Hepatocyte (in vitro differentiated cells): ENCODE results near the gene YIPF6. TPM values are rescaled to one million over a fixed set of nuclear protein-coding genes. Genes with fewer than 3 reads are reported as not detected.
"Not testable (repeated sequence)": the region's sequence is repeated elsewhere in the genome, so short reads cannot be mapped to it uniquely, and the experiment has no call there.

Experiments
- DNase-seq: peaks from one replicate; pipeline ENCODE4 v3.0.0-alpha.2; 2016; ENCODE audit warnings: low spot score
- H2AFZ ChIP-seq: fragments of 200-600 bp; sonication (generic); 2 replicates; pipeline ENCODE4 v1.6.0; 2016; ENCODE audit warnings: antibody characterized with exemption, mild to moderate bottlenecking
- H3K27ac ChIP-seq: fragments of 200-600 bp; sonication (generic); 2 replicates; pipeline ENCODE4 v1.5.1; 2016; ENCODE audit warnings: mild to moderate bottlenecking
- H3K27me3 ChIP-seq: fragments of 200-600 bp; sonication (generic); 2 replicates; pipeline ENCODE4 v1.6.1; 2016
- H3K36me3 ChIP-seq: fragments of 200-600 bp; sonication (generic); replicated peaks from 2 replicates; pipeline ENCODE4 v1.5.1; 2016; ENCODE audit warnings: low read depth; ENCODE audit not compliant: insufficient read depth
- H3K4me1 ChIP-seq: fragments of 200-600 bp; sonication (generic); 2 replicates; pipeline ENCODE4 v1.5.1; 2016; ENCODE audit warnings: mild to moderate bottlenecking, moderate library complexity; ENCODE audit not compliant: insufficient read depth
- H3K4me2 ChIP-seq: fragments of 200-600 bp; sonication (generic); 2 replicates; pipeline ENCODE4 v1.6.0; 2016
- H3K4me3 ChIP-seq: fragments of 200-600 bp; sonication (generic); 2 replicates; pipeline ENCODE4 v1.5.1; 2016; ENCODE audit warnings: mild to moderate bottlenecking
- H3K79me2 ChIP-seq: fragments of 200-600 bp; sonication (generic); 2 replicates; pipeline ENCODE4 v1.6.0; 2017; ENCODE audit warnings: mild to moderate bottlenecking
- H3K9me2 ChIP-seq: fragments of 200-600 bp; sonication (generic); replicated peaks from 2 replicates; pipeline ENCODE4 v1.6.0; 2017; ENCODE audit warnings: mild to moderate bottlenecking; ENCODE audit not compliant: insufficient read depth
- H3K9me3 ChIP-seq: fragments of 200-600 bp; sonication (generic); 2 replicates; pipeline ENCODE4 v1.5.1; 2016; ENCODE audit warnings: low read depth, mild to moderate bottlenecking
- H4K20me1 ChIP-seq: fragments of 200-600 bp; sonication (generic); 2 replicates; pipeline ENCODE4 v1.6.0; 2016; ENCODE audit warnings: mild to moderate bottlenecking; ENCODE audit not compliant: insufficient read depth, poor library complexity, severe bottlenecking
- EZH2 ChIP-seq: fragments of 200-600 bp; sonication (generic); IDR thresholded peaks from 2 replicates; pipeline ENCODE4 v1.6.1; 2016; ENCODE audit warnings: antibody characterized with exemption, mild to moderate bottlenecking, borderline replicate concordance
- EZH2phosphoT487 ChIP-seq: fragments of 200-600 bp; sonication (generic); IDR thresholded peaks from one replicate; pipeline ENCODE4 v1.6.1; 2018; ENCODE audit warnings: antibody characterized with exemption, mild to moderate bottlenecking, low read depth, moderate library complexity; ENCODE audit not compliant: unreplicated experiment, severe bottlenecking
- WGBS: methylation state at CpG from one replicate; pipeline ENCODE4 v1.1.6; 2016; ENCODE audit warnings: low lambda C conversion rate; ENCODE audit errors: missing lambda C conversion rate; 5-methylcytosine and 5-hydroxymethylcytosine counted together
- polyA plus RNA-seq: library from polyadenylated mRNA; unstranded; fragments of >200 nt; fragmentation: Nextera tagmentation; extraction: Ambion mirVana; gene quantifications from 2 replicates; pipeline ENCODE4 v1.2.1, GENCODE V29; 2016
- total RNA-seq: library from RNA; depleted of rRNA; stranded (reverse); fragments of >200 nt; gene quantifications from 2 replicates; pipeline ENCODE4 v1.2.3, GENCODE V29; 2014
- TF ChIP-seq, protein P1 (sequence below): fragments of 200-600 bp; sonication (generic); IDR thresholded peaks from 2 replicates; pipeline ENCODE4 v1.5.1; 2016; ENCODE audit warnings: antibody characterized with exemption, mild to moderate bottlenecking; ENCODE audit not compliant: poor library complexity

YIPF6 gene
- total and polyA plus RNA-seq, 2 experiments from 2014 or later = 45.5 TPM

DNA sequence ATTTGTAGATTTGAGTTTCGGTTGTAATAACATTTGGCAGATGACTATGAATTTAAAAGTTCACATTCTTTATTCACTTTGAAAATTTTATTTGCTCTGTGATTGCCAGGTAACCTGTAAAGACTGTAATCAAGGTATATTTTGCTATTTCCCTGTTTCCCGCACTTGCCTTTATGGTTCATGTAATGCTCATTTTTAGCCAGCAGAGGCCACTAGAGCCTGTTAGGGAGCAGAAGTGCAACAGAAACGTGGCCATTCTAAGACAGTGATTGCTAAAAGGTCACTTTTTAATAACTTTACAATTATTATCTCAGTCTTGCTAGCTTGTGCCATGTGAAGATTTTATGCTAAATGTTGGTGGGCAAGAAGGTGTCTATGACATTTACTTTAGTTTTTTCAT, 12.4 kb downstream of the YIPF6 start:
- WGBS = 33% methylated on average over 3 of the region's 3 CpGs
- Histone ChIP-seq H3K36me3 (peaks cover 5% of the 10 kb centered on the region), H3K9me3 (no peaks in the 10 kb centered on the region), H3K27me3 (no peaks in the 10 kb centered on the region), H4K20me1 (peaks cover 8% of the 10 kb centered on the region), H3K79me2 (peaks cover 39% of the 10 kb centered on the region), H2AFZ (no peak overlapping the region), H3K9me2 (no peaks in the 10 kb centered on the region), H3K27ac (no peak overlapping the region), H3K4me3 (no peak overlapping the region), H3K4me2 (no peak overlapping the region), H3K4me1 (no peaks in the 10 kb centered on the region)
- peak; percentile 66 for DNase-seq
- no peak for TF ChIP-seq EZH2phosphoT487
- TF ChIP-seq, protein P1, sequence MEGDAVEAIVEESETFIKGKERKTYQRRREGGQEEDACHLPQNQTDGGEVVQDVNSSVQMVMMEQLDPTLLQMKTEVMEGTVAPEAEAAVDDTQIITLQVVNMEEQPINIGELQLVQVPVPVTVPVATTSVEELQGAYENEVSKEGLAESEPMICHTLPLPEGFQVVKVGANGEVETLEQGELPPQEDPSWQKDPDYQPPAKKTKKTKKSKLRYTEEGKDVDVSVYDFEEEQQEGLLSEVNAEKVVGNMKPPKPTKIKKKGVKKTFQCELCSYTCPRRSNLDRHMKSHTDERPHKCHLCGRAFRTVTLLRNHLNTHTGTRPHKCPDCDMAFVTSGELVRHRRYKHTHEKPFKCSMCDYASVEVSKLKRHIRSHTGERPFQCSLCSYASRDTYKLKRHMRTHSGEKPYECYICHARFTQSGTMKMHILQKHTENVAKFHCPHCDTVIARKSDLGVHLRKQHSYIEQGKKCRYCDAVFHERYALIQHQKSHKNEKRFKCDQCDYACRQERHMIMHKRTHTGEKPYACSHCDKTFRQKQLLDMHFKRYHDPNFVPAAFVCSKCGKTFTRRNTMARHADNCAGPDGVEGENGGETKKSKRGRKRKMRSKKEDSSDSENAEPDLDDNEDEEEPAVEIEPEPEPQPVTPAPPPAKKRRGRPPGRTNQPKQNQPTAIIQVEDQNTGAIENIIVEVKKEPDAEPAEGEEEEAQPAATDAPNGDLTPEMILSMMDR = peak; percentile 65
- TF ChIP-seq EZH2 = no peak

GRCh38 chrX:68524680-68525079, 25.8 kb downstream of the YIPF6 start:
- H3K9me3 ChIP-seq, H3K27ac ChIP-seq, H3K4me3 ChIP-seq, H4K20me1 ChIP-seq, H3K27me3 ChIP-seq, H3K4me1 ChIP-seq, H3K36me3 ChIP-seq, H3K9me2 ChIP-seq, H3K79me2 ChIP-seq, DNase-seq, H3K4me2 ChIP-seq, H2AFZ ChIP-seq: not testable (repeated sequence)
- WGBS = 57% methylated on average over 2 of the region's 2 CpGs

DNA sequence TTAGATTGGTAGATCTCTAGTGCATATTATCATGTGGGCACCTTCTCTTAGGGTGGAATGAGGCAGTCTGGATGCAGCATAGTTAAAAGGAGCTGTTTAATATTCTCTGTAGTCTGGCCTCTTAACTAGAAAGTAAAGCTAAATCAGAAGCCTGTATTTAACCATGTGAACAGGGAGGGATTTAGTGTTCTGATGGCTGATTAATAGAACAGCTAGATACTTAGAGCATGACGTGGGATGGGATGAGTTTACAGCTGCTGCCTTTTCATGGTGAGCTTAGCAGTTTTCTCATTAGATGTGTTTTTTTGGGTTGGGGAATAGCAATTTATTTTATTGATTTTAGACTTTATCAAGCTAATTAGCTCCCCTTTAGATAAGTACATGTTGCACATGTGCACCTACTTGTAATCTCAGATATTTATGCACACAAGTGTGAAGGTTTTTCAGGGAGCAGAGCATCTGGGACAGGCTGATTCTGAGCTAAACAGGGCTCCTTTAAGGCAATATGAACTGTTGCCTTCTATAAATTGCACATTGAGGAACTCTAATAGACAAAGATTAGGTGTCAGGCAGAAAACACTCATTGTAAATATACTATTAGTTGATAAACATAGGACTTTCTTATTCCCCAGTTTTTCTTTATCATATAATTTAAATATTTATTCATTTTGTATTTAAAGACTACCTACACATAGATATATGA, 34.1 kb downstream of the YIPF6 start:
- H3K79me2 ChIP-seq = no peaks in the 10 kb centered on the region
- H3K4me3 ChIP-seq = no peak overlapping the region
- H3K36me3 ChIP-seq = no peaks in the 10 kb centered on the region
- TF ChIP-seq EZH2 = no peak
- no peak for TF ChIP-seq EZH2phosphoT487
- no peaks in the 10 kb centered on the region for H3K27me3 ChIP-seq
- no peaks in the 10 kb centered on the region for H3K9me2 ChIP-seq
- no peaks in the 10 kb centered on the region for H4K20me1 ChIP-seq
- no peak for DNase-seq
- no peaks in the 10 kb centered on the region for H3K4me1 ChIP-seq
- no peak overlapping the region for H3K4me2 ChIP-seq
- peak overlapping the region; percentile 28 for H3K27ac ChIP-seq
- H3K9me3 ChIP-seq = no peaks in the 10 kb centered on the region
- no peak overlapping the region for H2AFZ ChIP-seq
- 44% methylated on average over 1 of the region's 1 CpG for WGBS

DNA sequence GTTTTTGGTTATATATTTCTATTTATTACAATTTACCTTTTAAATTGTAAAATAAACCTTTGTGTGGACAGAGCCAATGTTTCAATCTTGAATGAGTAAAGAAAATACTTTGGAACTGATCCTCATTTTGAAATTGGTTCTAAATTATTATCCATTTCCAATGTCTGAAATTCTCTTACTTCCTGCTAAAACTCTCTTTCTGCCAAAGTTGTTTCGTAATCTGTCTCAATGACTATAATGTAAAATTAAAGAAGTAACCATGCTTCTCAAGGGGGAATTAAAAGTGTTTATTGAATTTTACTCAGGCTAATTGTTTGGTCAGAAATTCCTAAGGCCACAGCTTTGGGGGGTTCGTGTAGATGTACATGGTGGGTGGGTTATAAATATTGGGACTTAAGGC, 34.8 kb downstream of the YIPF6 start:
- Histone ChIP-seq H4K20me1 (no peaks in the 10 kb centered on the region), H3K36me3 (no peaks in the 10 kb centered on the region), H3K4me2 (no peak overlapping the region), H3K9me3 (no peaks in the 10 kb centered on the region), H3K27me3 (no peaks in the 10 kb centered on the region), H3K27ac (peak overlapping the region; percentile 28), H3K79me2 (no peaks in the 10 kb centered on the region), H2AFZ (no peak overlapping the region), H3K4me3 (no peak overlapping the region), H3K4me1 (no peaks in the 10 kb centered on the region), H3K9me2 (no peaks in the 10 kb centered on the region)
- no peak for DNase-seq
- WGBS = 84% methylated on average over 2 of the region's 2 CpGs
- no peak for TF ChIP-seq EZH2
- no peak for TF ChIP-seq EZH2phosphoT487
- TF ChIP-seq, protein P1 = no peak
